ENCODE results near the gene PLB1.
"Not testable (repeated sequence)": the region's sequence is repeated elsewhere in the genome, so short reads cannot be mapped to it uniquely, and the experiment has no call there.

PLB1 gene

DNA sequence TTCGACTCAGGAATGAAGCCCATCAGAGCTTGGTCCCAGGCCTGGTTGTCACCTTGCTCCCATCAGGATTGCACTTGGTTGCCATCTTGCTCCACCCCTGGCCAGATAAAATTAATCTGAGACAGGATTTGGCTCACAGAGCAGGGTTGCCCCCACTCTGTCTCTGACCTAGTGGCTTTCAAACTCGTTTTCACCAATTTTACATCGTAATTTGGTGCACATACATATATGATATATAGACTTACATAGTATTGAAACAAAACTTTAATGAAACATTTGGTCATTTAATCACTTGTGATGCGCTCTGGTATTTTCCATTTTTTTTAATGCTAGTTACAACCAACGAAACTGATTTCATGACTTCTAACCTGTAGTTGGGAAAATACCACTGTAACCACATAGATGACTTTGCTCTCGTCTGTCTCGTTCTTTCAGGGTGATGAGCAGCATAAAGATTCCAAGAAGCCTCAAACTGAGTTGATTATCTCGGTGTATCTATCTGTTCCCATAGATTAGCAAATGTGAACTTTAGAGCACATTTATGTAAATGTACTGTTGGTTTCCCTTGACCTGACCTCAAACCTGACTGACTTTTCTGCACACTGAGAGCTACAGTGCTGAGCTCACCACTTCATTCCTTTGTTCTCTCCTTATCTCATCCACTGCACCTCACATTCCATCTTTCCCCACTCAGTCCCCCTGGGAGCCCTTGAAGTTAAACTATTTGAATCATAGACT is 30.5 kb upstream of the PLB1 start:
- DNase-seq: no peak

DNA sequence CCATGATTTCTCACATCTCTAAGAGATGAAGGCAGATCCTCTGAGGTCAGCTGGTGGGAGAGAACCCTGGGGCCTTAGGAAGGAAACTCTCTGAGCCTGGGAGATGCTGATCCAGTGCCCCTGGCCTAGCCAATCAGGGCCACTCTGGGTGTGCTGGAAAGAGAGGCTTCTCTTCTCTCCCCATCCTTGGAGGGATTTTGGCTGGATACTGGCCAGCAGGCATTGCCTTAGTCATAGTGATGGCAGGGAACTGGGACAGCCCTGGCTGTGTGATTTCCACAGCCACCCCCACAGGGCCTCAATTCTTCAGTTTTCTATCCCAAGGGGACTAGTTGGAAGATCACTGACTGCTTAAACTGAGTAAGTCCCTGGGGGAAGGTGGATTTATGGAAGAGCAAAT is 26.6 kb upstream of the PLB1 start:
- DNase-seq: no peak

DNA sequence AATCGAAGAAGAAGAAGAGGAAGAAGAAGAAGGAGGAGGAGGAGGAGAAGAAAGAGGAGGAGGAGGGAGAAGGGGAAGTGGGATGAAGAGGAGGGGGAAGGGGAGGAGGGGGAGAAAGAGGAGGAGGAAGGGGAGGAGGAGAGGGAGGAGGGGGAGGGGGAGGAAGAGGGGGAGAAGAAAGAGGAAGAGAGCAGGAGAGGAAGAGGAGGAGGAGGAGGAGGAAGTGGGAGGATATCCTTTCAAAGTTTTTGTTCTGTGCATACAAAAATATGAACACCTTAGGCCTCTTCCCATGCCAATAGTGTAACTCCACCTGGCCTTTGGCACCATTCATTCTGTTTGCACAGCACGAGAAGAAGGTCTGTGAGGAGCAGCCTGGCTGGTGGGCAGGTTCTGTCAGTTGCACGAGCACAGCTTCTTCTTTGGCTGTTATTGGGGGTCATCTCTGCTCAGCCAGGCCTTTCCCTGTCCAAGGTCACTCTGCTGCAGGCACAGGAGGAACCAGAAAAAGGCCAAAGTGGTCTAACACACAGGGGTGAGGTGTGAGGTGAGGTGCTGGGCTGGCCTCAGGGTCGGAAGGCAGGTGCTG is 25.8 kb upstream of the PLB1 start:
- DNase-seq: no peak

DNA sequence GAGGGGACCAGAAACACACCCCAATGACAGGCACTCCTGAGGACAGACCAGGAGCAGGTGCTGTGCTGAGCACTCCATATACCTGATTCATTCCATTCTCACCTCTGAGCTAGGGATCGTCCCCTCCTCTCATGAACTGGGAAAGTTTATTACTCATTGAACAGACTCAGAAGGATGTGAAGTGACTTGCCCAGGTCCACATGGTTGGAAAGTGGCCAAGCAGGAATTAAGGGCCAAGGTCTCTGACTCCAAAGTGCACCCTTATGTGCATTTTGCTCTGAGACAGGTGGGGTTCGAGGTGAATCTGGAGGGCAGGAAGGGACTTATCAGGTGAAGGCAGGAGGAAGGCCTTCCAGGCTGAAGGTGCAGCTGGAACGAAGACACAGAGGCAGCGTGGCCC is 25.1 kb upstream of the PLB1 start:
- DNase-seq: no peak

DNA sequence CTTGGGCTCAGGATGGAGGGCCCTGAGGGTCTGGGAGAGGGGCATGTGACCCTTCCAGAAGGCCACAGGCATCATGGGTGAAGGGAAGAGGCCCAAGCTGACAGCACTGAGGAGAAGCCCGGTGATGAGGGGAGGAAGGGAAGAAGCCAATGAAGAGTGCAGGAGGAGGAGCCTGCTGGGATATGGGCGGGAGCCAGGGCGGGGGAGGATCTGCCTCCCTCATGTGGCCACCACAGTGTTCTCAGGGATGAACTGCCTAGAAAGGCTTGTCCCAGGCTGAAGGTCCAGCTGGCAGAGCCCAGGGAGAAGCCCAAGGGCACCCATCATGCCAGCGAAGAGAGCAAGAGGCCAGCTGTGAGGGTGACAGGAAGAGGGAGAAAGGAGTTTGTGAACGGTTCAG is 24.6 kb upstream of the PLB1 start:
- DNase-seq: no peak

DNA sequence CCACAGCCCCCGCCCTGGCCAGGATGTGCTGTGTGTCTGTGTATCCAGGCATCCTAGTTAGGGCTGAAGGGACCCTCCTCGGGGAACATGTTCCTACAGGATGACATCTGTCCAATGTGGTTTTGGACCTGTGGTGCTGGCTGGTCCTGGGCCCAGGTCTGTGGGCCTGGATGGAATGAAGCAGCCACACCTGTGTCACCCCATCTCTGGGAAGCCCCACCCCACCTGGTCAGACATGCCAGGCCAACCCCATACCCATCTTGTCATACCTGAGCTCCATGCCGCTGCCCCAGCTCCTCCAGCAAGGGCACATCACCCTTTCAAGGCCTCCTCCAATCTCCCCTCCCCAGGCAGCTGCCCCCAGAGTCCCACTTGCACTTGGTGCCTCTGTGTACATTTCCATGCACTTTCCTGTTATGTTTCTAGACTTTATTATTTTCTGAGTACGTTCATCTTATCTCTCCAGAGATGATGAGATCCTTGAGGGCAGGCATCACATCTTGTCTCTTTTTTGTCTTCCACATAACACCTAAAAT is 24.1 kb upstream of the PLB1 start:
- DNase-seq: no peak

DNA sequence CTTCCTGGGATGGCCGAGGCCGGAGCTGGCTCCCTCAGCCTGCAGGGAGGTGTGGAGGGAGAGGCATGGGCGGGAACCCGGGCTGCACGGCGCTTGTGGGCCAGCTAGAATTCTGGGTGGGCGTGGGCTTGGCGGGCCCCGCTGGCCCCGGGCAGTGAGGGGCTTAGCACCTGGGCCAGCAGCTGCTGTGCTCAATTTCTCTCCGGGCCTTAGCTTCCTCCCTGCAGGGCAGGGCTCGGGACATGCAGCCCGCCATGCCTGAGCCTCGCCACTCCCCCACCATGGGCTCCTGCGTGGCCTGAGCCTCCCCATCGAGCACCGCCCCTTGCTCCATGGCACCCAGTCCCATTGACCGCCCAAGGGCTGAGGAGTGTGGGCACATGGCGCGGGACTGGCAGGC is 23.2 kb upstream of the PLB1 start:
- not testable (repeated sequence) for DNase-seq

DNA sequence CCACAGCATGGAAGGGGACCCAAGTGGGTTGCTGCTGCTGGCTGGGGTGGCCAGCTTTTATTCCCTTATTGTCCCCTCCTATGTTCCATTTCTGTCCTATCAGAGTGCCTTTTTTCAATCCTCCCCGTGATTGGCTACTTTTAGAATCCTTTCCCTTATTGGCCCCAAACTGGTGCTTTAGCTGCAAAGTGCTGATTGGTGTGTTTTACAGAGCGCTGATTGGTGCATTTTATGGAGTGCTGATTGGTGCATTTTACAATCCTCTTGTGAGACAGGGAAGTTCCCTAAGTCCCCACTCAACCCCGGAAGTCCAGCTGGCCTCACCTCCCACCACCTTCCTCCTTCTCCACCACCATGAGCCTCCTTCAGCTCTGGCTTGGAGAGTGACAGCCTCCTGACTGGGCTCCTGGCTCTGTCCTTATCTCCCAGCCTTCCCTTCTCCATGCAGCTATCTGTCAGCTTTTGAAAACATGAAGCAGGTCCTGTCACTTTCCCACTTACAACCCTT is 20.7 kb upstream of the PLB1 start:
- no peak for DNase-seq

DNA sequence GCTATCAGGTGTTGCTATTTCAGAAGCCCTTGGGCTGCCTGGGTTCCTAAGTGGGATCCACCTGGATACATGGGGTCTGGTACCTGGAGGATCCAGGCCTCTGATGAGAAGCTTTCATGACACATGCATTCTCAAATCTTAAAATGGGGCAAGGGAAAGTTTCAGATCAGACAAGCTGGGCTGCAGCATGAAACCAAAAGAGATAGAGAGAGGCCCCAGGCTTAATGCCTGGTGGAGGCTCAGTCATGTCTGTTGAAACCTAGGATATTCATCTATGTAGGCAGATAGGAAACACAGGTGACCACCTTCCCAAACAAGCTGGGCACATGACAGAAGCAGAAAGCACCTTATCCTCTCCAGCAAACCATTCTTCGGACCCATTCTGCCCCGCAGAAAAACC is 18.8 kb upstream of the PLB1 start:
- no peak for DNase-seq

DNA sequence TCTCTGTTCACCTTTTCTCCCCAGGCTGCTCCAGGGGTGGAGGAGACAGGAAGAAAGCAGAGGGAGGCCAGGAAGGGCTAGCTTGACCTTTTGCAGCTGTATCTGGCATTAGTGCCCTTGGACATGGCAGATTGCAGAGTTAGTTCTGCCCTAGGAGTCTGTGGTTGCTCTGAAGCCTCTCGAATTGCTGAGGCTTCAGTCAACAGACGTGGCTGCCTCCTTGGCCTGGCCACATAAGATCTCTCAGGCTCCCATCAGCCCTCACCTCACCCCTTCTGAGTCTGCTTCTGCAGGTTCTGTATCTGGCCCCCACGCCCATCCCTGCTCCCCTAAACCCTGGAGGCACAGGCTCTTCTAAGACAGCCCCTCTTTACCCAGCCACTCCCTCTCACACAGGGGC is 18.2 kb upstream of the PLB1 start:
- no peak for DNase-seq

DNA sequence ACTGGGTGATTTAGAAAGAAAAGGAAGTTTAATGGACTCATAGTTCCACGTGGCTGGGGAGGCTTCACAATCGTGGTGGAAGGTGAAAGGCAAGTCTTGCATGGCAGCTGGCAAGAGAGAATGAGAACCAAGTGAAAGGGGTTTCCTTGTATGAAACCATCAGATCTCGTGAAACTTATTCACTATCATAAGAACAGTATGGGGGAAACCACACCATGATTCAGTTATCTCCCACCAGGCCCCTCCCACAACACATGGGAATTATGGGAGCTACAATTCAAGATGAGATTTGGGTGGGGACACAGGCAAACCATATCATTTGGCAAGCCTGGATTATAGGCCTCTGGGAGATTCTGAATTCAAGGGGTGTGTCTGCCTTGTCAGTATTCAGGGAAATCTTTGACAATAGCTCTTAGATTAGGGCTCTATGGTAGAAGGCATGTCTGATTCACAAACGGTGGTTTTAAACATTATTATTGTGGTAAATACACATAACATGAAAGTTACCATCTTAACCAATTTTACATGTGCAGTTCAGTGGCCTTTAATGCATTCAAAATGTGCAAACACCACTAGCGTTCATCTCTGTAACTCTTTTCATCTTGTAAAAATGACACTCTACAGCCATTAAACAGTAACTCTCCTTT is 15.3 kb upstream of the PLB1 start:
- DNase-seq: no peak

DNA sequence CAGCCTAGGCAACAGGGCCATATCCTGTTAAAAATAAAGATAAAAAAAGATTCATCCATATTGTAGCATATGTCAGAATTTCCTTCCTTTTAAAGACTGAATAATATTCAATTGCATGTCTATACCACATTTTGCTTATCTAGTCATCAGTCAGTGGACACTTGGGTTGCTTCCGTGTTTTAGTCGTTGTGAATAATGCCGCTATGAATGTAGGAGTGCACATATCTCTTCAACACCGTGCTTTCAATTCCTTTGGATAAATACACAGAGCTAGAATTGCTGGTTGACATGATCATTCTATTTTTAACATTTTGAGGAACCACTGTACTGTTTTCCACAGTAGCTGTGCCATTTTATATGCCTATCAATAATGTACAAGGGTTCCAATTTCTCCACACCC is 14.0 kb upstream of the PLB1 start:
- no peak for DNase-seq

DNA sequence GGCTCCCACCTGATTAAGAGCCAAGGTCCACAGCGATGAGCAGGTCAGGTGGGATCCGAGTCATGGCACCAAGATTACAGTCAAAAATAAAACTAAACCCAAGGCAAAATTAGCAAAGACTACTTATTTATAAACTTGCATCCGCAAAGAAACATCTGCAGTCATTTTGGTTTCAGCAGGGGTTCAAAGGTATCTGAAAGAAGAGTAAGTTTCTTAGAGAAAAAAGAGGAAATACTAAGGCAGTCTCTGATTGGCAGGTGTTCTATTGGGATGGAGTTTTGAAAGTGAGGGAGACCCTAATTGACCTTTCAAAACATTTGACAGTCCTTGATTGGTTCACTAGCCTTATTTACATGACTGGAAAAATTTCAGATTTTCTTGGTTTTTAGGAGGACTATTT is 11.0 kb upstream of the PLB1 start:
- no peak for DNase-seq

DNA sequence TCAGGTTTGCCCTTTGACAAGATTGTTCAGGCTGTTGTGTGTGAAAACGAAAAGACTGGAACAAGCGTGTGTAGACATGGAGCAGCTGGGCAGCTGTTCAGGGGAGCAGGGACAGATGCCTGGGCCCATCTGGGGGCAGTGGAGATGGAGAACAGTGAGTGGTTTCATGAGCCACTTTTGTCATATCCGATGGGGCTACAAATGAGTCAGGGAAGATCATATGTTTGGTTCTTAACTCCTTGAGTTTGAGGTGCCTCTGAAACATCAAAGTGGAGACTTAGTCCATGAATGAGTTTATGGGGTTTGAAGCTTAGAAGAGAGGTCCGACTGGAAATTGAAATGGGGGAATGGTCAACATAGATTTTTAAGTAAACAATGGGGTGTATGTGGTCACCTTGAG is 9.3 kb upstream of the PLB1 start:
- no peak for DNase-seq

DNA sequence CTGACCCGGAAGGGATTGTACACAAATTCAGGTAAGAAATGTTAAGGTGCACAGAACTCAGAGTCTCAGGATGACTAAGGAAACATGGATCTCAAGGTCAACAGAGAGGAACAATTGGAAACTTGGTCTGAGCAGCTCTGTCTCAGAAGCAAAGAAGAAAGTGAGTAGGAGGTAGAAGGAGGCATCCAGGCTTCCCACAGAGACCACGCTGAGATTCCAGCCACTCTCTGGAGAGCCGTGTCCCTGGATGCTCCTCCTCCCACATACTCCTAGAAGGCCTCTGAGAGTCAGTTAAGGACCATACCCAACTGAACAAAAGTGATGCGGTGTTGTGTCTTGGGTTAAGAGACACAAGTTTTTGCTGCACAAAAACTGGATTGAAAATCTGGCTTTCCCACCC is 8.6 kb upstream of the PLB1 start:
- no peak for DNase-seq

DNA sequence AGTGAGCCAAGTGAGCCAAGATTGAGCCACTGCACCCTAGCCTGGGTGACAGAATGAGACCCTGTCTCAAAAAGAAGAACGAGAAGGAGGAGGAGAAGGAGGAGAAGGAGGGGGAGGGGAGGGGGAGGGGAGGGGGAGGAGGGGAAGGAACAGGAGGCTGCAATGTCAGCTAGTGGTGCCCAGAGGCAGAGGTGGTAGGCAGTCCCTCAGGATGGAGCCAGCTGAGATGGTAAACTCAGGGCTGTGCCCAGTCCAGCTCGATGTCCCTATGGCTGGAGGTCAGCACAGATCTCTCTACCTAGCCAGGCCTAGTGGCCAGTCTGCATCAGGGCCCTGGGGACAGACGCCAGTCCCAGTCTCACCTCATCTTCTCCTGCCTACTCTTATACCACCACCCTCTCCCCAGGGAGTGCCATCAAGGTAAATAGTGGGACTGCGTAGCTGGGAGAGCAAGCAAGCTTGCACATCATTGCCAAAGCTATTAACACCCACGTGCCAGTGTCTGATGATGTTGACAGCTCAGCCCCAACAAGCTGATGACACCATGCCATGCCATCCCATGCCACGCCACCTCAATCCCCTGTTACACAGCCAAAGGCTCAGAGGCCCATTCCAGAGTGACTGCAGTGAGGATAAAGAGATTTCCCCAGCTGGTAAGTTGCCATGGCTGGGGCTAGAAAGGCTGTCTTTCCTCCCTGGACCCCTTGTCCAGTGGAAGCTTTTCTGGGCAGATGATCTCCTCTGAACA is 7.6 kb upstream of the PLB1 start:
- no peak for DNase-seq

DNA sequence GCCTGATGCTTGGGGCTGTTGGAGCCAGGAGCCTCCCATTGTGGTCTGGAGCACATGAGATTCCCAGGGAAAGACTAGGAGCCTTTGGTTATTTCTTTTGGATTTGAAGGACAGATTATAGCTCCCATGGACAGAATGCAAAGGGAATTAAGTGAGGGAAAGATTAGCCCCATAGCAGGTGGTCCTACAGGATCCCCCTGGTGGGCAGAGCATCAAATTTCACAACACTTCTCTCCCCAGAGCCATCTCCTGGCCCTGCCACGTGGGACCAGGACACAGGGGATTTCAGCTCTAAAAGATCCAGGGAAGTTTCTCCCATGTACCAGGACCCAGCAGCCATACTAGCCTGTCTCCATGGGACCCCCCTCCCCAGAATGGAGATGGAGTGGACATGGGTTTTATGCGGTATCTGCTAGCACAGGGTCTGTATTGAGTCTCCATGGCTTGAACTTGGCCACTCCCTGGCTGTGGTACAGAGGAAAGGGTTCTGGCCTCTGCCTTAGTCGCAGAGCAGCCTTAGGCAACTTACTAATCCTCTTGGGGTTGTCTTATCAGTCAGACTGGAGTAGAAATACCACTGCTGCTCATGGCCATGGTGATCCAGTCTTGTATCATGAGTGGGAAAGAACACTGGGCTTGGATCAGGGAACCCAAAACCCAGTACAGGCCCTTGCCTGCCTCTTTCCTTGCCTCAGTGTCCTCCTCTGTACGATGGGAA is 6.8 kb upstream of the PLB1 start:
- no peak for DNase-seq

DNA sequence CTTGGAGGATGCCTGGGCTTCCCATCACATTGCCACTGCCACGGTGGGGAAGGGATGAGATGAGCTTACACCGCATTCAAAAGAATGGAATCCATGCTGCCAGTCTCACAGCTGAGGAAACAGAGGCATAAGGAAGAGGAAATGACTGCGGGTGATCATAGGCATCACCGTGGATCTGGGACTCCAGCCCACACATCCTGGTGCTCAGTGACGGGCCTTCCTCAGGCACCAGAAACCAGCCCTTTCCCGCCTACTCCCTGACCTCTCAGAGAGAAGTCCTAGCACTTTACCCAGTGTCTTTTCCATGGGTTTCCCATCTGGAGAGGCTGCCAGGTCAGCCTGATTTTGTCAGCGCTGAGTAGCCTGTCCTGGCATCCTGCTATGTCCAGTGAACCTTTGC is 5.3 kb upstream of the PLB1 start:
- no peak for DNase-seq

DNA sequence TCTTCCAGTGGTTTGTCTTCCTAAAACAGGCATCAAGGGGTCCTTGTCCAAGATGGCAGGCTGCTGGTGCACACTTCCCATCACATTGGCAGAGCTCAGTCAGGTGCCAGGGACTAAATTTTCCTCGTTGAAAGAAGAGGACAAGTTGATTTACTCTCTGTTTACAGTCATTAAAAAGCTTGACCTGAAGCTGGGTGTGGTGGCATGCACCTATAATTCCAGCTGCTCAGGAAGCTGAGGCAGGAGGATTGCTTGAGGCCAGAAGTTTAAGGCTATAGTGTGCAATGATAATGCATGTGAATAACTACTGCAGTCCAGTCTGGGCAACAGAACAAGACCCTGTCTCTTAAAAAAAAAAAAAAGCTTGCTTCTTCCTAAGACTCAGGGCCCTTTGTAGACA is 3.6 kb upstream of the PLB1 start:
- no peak for DNase-seq

DNA sequence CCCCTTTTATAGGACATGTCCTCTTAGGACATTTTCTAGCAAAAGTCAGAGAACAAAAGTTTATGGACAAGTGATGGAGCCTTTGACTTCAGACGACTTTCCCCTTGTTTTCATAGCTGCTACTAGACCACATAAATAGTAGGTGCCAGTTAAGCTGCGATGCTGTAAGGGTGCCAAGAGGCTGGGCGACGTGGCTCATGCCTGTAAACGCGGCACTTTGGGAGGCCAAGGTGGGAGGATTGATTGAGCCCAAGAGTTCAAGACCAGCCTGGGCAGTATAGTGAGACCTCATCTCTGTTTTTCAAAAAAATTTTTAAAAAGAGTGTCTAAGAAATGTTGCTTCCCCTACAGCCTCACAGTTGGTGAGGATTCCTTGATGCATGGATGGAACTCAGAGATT is 2.2 kb upstream of the PLB1 start:
- no peak for DNase-seq

DNA sequence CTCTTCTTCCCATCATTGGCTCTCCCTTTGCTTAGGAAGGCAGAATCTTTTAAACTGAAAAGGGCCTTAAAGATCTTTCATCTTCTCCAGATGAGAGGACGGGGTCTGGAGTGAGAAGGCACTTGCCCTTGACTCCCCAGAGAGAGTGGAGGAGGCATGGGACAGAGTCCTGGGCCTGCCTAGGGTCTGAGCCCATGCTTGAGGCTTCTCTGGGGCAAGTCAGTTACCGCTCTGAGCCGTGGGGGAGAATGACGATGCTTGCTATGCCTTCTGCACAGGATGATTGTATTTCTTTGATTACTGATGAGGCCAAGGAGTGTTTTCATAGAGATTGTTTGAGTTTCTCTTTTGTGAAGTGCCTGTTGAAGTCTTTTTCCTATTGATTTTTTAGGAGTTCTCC is 921 bp downstream of the PLB1 start:
- no peak for DNase-seq

DNA sequence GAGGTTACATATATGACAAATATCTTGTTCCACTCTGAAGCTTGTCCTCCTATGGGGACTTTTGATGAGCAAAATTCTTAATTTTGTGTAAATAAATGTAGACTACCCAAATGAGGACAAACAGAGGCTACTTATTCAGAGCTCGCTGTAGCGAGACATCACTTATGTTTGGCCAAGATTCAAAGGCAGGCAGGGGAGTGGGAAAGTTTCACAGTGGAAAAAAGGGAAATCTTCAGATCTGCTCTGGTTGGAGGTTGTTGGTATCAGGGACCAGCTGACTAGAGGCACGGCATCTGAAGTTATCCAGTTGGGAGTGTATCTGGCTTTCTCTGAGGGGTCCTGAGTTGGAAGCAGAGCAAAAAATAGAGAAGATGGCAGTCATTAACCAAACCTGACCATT is 1.3 kb downstream of the PLB1 start:
- DNase-seq: no peak

DNA sequence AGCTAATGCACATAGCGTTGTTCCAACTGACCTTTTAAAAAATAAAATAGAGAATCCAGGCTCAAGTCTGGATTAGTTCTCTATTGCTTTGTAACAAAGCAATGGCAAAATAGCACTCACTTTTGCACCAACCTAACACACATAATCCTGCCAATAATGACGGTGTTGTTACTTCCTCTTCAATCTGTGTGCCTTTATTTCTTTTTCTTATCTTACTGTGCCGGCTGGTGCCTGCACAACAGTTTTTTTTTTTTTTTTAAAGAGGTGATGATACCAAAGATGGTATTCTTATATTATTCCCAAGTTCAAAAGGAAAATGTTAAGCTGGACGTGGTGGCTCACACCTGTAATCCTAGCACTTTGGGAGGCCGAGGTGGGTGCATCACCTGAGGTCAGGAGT is 3.4 kb downstream of the PLB1 start:
- no peak for DNase-seq

Data from right hindlimb (tissue), 1 donor.